CD4-positive, alpha-beta T cell (primary cell): ENCODE measurements around the gene ATP8B2. TPM values are rescaled to one million over a fixed set of nuclear protein-coding genes. Genes with fewer than 3 reads are reported as not detected.
"Not testable (repeated sequence)": the region's sequence is repeated elsewhere in the genome, so short reads cannot be mapped to it uniquely, and the experiment has no call there.

Experiments
- ATAC-seq: fragments of 200-7000 bp; cut with Tn5 transposase; one replicate; pipeline ENCODE4 v1.10.0; 2022; ENCODE audit warnings: mild to moderate bottlenecking; ENCODE audit not compliant: poor library complexity
- CTCF ChIA-PET: fragments of 350-600 bp; sonication (Branson Sonifier 250); formaldehyde crosslinking; loops from one replicate; lab custom pipeline; 2021; ENCODE audit warnings: antibody characterized with exemption, inconsistent platforms; lab: Charles Lee
- POLR2A ChIA-PET: fragments of 350-600 bp; sonication (Branson Sonifier 250); formaldehyde crosslinking; loops from one replicate; lab custom pipeline; 2021; ENCODE audit warnings: antibody characterized with exemption, inconsistent platforms; lab: Charles Lee
- DNase-seq, 14 experiments: peaks; one replicate each; pipeline ENCODE4 v3.0.0-alpha.2; 2013 to 2020; ENCODE audit warnings: mixed read lengths in 2 of 14
- H3K27ac ChIP-seq, 2 donors: one replicate each; pipeline versions ENCODE4 v1.5.1 to v1.7.0; 2013; ENCODE audit warnings: low read length in 2 of 2, low read depth in 1 of 2, mild to moderate bottlenecking in 1 of 2
- H3K27me3 ChIP-seq, 2 experiments: 1 replicate in 1 of 2; 2 replicates in 1 of 2; pipeline versions ENCODE4 v1.6.1 to v1.7.0; 2013; ENCODE audit warnings: low read length in 2 of 2, control low read depth in 1 of 2, mild to moderate bottlenecking in 1 of 2, moderate library complexity in 1 of 2; ENCODE audit not compliant: insufficient read depth in 2 of 2, control insufficient read depth in 1 of 2
- H3K36me3 ChIP-seq: one replicate; pipeline ENCODE4 v1.6.1; 2013; ENCODE audit warnings: low read length, control low read depth; ENCODE audit not compliant: insufficient read depth
- H3K4me1 ChIP-seq: one replicate; pipeline ENCODE4 v1.6.1; 2013; ENCODE audit warnings: low read length, control low read depth; ENCODE audit not compliant: insufficient read depth
- H3K4me3 ChIP-seq: one replicate; pipeline ENCODE4 v1.5.1; 2013; ENCODE audit warnings: mild to moderate bottlenecking, low read length, moderate library complexity
- H3K9me3 ChIP-seq, 2 experiments: 1 replicate in 1 of 2; 2 replicates in 1 of 2; pipeline versions ENCODE4 v1.6.1 to v1.7.0; 2013; ENCODE audit warnings: low read length in 2 of 2, mild to moderate bottlenecking in 2 of 2, control low read depth in 1 of 2, moderate library complexity in 1 of 2; ENCODE audit not compliant: control insufficient read depth in 1 of 2, insufficient read depth in 1 of 2
- H3K27ac Mint-ChIP-seq: one replicate; pipeline ENCODE4 v1.8.0; 2020; ENCODE audit warnings: mixed read lengths
- H3K27me3 Mint-ChIP-seq: one replicate; pipeline ENCODE4 v1.8.0; 2021; ENCODE audit warnings: mixed read lengths
- H3K36me3 Mint-ChIP-seq: one replicate; pipeline ENCODE4 v1.8.0; 2021; ENCODE audit warnings: low read depth, mixed read lengths
- H3K4me1 Mint-ChIP-seq: one replicate; pipeline ENCODE4 v1.8.0; 2021; ENCODE audit warnings: low read depth, mixed read lengths
- H3K4me3 Mint-ChIP-seq: one replicate; pipeline ENCODE4 v1.8.0; 2020; ENCODE audit warnings: mild to moderate bottlenecking, mixed read lengths
- H3K9me3 Mint-ChIP-seq: one replicate; pipeline ENCODE4 v1.8.0; 2020; ENCODE audit warnings: mixed read lengths
- intact Hi-C, 2 experiments: fragments of 100-400 bp; cut with DNase I in 1 of 2; cut with micrococcal nuclease in 1 of 2; formaldehyde crosslinking; loops; one replicate each; pipeline versions ENCODE4 v1.15.1 to v1.9.0; 2023 to 2025; cut with DNase I, micrococcal nuclease
- total RNA-seq, 174 experiments: library from RNA in 2 of 174; stranded (reverse) in 2 of 174; gene quantifications; one replicate each; pipeline ENCODE4 v1.2.3 and lab custom pipeline; 2021 to 2026
- TF ChIP-seq, protein P1 (sequence below): fragments of 200-600 bp; IDR thresholded peaks from one replicate; pipeline ENCODE4 v1.8.0; 2022; ENCODE audit warnings: antibody characterized with exemption, mild to moderate bottlenecking

The ATP8B2 gene
- total RNA-seq, 2 experiments from 2014 or later = 72.7 to 80.7 TPM

DNA sequence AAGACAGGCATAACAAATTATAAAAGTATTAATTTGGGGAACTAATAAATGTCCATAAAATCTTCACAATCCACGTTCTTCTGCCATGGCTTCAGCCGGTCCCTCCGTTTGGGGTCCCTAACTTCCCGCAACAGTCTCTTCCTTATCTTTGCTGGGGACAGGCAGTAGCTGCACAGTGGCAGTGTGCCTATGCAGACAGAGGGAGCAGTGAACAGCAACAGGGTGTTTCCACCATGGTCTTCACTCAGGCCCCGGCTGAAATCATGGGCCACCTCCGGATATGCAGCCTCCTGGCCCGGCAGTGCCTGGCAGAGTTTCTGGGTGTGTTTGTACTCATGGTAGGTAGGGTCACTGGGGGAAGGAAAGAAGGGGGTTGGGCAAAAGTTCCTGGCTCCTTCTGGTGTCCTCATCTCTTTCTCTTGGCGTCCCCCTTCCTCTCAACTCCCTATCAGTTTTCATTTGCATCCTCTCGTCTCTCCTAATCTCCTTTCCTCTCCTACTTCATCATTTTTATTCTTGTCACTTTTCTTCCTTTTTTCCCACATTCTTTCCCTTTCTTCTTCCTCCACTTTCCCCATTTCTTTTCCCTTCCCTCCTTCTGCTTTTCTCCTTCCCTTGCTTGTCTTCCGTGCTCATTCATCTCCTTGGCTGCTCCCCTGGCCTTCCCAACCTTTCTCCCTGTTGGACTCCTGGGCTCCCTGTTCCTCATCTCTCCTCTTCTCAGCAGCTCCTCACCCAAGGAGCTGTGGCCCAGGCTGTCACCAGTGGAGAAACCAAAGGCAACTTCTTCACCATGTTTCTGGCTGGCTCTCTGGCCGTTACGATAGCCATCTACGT is 12.9 kb upstream of the ATP8B2 start:
- H3K4me3 Mint-ChIP-seq, H3K4me1 Mint-ChIP-seq, H3K9me3 Mint-ChIP-seq, H3K4me3 ChIP-seq, ATAC-seq, H3K27ac Mint-ChIP-seq, DNase-seq, H3K27me3 Mint-ChIP-seq, H3K27me3 ChIP-seq, POLR2A ChIA-PET, H3K4me1 ChIP-seq, H3K36me3 Mint-ChIP-seq, H3K27ac ChIP-seq, H3K36me3 ChIP-seq, intact Hi-C loops, CTCF ChIA-PET: not testable (repeated sequence)
- H3K9me3 ChIP-seq = peaks cover 9 to 13% of the 10 kb centered on the region in 2 experiments

DNA sequence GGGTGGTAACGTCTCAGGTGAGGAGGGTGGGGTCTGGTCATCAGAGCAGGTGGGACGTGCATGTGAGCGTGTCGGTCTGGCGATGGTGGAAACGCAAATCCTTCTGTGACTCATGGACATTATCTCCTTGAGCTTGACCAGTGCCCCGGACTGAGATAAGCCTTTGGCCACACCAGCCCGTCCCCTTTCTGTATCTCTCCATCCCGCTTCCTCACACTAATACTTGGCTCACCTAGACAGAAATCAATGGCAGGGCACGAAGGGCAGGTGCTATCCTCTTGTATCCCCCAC is 12.3 kb upstream of the ATP8B2 start:
- Histone ChIP-seq H3K4me3 (no peak overlapping the region), H3K27ac (no peak overlapping the region), H3K27me3 (no peaks in the 10 kb centered on the region), H3K4me1 (no peaks in the 10 kb centered on the region), H3K36me3 (no peaks in the 10 kb centered on the region), H3K9me3 (peaks cover 9 to 13% of the 10 kb centered on the region in 2 experiments)
- no peaks in the 10 kb centered on the region for H3K27me3 Mint-ChIP-seq
- TF ChIP-seq, protein P1, sequence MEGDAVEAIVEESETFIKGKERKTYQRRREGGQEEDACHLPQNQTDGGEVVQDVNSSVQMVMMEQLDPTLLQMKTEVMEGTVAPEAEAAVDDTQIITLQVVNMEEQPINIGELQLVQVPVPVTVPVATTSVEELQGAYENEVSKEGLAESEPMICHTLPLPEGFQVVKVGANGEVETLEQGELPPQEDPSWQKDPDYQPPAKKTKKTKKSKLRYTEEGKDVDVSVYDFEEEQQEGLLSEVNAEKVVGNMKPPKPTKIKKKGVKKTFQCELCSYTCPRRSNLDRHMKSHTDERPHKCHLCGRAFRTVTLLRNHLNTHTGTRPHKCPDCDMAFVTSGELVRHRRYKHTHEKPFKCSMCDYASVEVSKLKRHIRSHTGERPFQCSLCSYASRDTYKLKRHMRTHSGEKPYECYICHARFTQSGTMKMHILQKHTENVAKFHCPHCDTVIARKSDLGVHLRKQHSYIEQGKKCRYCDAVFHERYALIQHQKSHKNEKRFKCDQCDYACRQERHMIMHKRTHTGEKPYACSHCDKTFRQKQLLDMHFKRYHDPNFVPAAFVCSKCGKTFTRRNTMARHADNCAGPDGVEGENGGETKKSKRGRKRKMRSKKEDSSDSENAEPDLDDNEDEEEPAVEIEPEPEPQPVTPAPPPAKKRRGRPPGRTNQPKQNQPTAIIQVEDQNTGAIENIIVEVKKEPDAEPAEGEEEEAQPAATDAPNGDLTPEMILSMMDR = no peak
- H3K27ac Mint-ChIP-seq = no peak overlapping the region
- ATAC-seq (no peak), DNase-seq (no peak)
- ChIA-PET CTCF (no interaction called here), POLR2A (no interaction called here)
- H3K36me3 Mint-ChIP-seq = no peaks in the 10 kb centered on the region
- intact Hi-C loops = no loop called here
- H3K4me3 Mint-ChIP-seq = no peak overlapping the region
- peaks cover 4% of the 10 kb centered on the region for H3K9me3 Mint-ChIP-seq
- H3K4me1 Mint-ChIP-seq = no peaks in the 10 kb centered on the region

DNA sequence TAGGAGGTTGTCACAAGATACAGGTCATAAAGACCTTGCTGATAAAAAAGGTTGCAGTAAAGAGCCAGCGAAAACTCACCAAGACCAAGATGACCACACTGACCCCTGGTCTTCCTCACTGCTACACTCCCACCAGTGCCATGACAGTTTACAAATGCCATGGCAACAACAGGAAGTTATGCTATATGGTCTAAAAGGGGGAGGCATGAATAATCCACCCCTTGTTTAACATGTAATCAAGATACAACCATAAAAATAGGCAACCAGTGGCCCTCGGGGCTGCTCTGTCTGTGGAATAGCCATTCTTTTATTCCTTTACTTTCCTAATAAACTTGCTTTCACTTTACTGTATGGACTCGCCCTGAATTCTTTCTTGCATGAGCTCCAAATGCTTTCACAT is 11.1 kb upstream of the ATP8B2 start:
- intact Hi-C loops, H3K4me3 ChIP-seq, ATAC-seq, H3K27me3 ChIP-seq, H3K36me3 Mint-ChIP-seq, H3K27me3 Mint-ChIP-seq, CTCF ChIA-PET, H3K27ac ChIP-seq, H3K4me1 Mint-ChIP-seq, H3K9me3 Mint-ChIP-seq, H3K4me1 ChIP-seq, H3K27ac Mint-ChIP-seq, DNase-seq, H3K36me3 ChIP-seq, POLR2A ChIA-PET, H3K4me3 Mint-ChIP-seq: not testable (repeated sequence)
- H3K9me3 ChIP-seq = peaks cover 4 to 13% of the 10 kb centered on the region in 2 experiments

DNA sequence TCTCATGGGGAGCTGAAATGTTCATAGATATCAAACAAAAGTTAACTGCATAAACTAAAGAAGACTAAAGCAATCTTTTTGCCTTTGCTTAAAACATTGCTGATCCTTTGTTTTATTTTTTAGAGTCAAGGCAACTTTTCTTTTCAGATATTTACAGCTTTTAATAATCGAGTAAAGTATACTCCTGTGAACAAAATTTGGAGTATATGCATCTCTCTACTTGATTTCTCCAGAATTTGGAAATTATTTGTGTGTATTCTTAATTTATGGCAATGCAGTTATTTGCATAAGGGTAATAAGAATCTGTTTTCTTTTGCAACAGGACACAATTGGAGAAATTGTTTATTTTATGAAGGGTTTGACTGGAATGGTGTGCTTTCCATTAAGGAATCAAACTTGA is 8.6 kb upstream of the ATP8B2 start:
- TF ChIP-seq, protein P1 = no peak
- Mint-ChIP-seq H3K27me3 (no peaks in the 10 kb centered on the region), H3K27ac (no peak overlapping the region), H3K9me3 (peaks cover 4% of the 10 kb centered on the region), H3K4me3 (no peak overlapping the region), H3K4me1 (no peaks in the 10 kb centered on the region), H3K36me3 (no peaks in the 10 kb centered on the region)
- Histone ChIP-seq H3K4me3 (no peak overlapping the region), H3K4me1 (no peaks in the 10 kb centered on the region), H3K9me3 (peaks cover 4 to 13% of the 10 kb centered on the region in 2 experiments), H3K27ac (no peak overlapping the region), H3K27me3 (no peaks in the 10 kb centered on the region), H3K36me3 (no peaks in the 10 kb centered on the region)
- no peak for DNase-seq
- ATAC-seq = no peak
- CTCF ChIA-PET = interaction anchor here (1.7 kb wide), 1 partner anchor 90 kb away, joined by 3 read pairs; no protein-coding TSS in a partner anchor
- POLR2A ChIA-PET = no interaction called here
- intact Hi-C loops = no loop called here
